ENCODE data around the gene IGFLR1. TPM values are rescaled to one million over a fixed set of nuclear protein-coding genes. Genes with fewer than 3 reads are reported as not detected.

IGFLR1 gene
- polyA plus RNA-seq, 2 of the 4 experiments (the other 2 are of a cell fraction), result 6.4 to 14.4 TPM

DNA sequence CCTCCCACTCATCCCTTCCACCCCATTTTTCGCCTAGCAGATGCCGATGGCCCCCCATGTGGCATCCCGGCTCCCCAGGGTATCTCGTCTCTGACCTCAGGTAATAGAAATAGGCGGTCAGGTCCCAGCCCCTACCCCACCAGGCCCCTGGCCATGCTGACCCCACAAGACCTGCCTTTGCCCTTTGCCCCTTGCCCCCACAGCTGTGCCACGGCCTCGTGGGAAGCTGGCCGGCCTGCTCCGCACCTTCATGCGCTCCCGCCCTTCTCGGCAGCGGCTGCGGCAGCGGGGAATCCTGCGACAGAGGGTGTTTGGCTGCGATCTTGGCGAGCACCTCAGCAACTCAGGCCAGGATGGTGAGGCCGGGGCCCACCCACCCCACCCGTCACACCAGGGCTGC, 38.5 kb upstream of the IGFLR1 start (continued):
- TF ChIP-seq, protein P1, sequence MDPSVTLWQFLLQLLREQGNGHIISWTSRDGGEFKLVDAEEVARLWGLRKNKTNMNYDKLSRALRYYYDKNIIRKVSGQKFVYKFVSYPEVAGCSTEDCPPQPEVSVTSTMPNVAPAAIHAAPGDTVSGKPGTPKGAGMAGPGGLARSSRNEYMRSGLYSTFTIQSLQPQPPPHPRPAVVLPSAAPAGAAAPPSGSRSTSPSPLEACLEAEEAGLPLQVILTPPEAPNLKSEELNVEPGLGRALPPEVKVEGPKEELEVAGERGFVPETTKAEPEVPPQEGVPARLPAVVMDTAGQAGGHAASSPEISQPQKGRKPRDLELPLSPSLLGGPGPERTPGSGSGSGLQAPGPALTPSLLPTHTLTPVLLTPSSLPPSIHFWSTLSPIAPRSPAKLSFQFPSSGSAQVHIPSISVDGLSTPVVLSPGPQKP (IDR thresholded peaks at IDR 0.05; ENCODE audit: low read depth, low read length), result no peak

DNA sequence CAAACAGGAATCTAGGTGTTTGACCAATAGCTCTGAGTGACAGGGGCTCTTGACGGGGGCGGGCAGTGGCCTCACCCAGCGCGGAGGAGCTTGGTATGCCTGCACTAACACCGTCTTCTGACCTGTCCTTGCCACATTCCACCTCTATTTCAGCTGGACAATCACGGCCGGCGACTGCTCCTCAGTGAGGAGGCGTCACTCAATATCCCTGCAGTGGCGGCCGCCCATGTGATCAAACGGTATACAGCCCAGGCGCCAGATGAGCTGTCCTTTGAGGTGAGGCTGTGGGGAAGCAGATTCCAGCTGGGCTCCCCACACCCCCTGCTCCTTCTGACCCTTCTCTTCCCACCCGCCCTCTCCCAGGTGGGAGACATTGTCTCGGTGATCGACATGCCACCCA, 37.8 kb upstream of the IGFLR1 start:
- H3K4me3 ChIP-seq, result no peak overlapping the region
- H3K4me1 ChIP-seq, result peaks cover 9% of the 10 kb centered on the region
- H3K9me3 ChIP-seq, result no peaks in the 10 kb centered on the region
- H3K4me2 ChIP-seq, result no peak overlapping the region
- no peak overlapping the region for H3K27ac ChIP-seq
- ATAC-seq (no peak), DNase-seq (ENCODE audit: low read depth in 1 of 2, low spot score in 1 of 2) (no peak), FAIRE-seq (no peak)
- ChIA-PET POLR2A (interaction anchor here (0.9 kb wide), 1 partner anchor 32 kb away, joined by 4 read pairs; the partner anchor contains the start of gene LIN37), CTCF (interaction anchor here (0.6 to 1.7 kb wide), 5 partner anchors 9 to 151 kb away, joined by 3 to 4 read pairs (median 3); no protein-coding TSS in a partner anchor)
- WGBS (ENCODE audit: missing lambda C conversion rate), result 90% methylated on average over 16 of the region's 16 CpGs
- TF ChIP-seq, protein P2, sequence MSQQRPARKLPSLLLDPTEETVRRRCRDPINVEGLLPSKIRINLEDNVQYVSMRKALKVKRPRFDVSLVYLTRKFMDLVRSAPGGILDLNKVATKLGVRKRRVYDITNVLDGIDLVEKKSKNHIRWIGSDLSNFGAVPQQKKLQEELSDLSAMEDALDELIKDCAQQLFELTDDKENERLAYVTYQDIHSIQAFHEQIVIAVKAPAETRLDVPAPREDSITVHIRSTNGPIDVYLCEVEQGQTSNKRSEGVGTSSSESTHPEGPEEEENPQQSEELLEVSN (IDR thresholded peaks at IDR 0.05; ENCODE audit: borderline replicate concordance, low read depth), result no peak
- TF ChIP-seq EHF (CRISPR knock-in tag; IDR thresholded peaks at IDR 0.05) (no peak), ESRRA (IDR thresholded peaks at IDR 0.05; ENCODE audit: borderline replicate concordance, low read length) (no peak), RAD21 (conservative IDR thresholded peaks at IDR 0.05 in 1 of 2, IDR thresholded peaks at IDR 0.05 in 1 of 2) (no peak), CEBPB (IDR thresholded peaks at IDR 0.05) (no peak), TFCP2L1 (CRISPR knock-in tag; IDR thresholded peaks at IDR 0.05) (no peak), RCOR1 (IDR thresholded peaks at IDR 0.05; ENCODE audit: low read depth, low read length) (no peak)
- TF ChIP-seq, protein P3, sequence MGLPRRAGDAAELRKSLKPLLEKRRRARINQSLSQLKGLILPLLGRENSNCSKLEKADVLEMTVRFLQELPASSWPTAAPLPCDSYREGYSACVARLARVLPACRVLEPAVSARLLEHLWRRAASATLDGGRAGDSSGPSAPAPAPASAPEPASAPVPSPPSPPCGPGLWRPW (IDR thresholded peaks at IDR 0.05), result no peak
- TF ChIP-seq, protein P1 (IDR thresholded peaks at IDR 0.05; ENCODE audit: low read depth, low read length), result no peak

DNA sequence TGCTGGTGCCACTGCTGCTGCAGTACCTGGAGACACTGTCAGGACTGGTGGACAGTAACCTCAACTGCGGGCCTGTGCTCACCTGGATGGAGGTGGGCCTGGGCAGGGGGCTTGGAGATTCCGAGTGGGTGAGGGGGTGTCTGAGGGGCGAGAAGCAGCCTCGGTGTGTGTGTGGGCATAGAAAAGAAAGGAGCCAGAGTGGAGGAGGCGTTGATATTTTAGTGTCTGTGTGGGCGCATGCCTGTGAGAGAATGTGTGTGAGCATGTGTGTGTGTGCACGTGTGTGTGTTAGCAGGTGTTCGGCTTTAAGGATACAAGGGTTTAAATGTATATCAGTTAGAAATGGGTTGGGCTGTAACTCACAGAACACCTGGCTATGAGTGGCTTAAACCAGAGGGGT, 36.8 kb upstream of the IGFLR1 start:
- FAIRE-seq (no peak), ATAC-seq (no peak), DNase-seq (ENCODE audit: low read depth in 1 of 2, low spot score in 1 of 2) (no peak)
- TF ChIP-seq CBX8 (IDR thresholded peaks at IDR 0.05), result no peak
- TF ChIP-seq HDAC2 (IDR thresholded peaks at IDR 0.05), result no peak
- TF ChIP-seq JUNB (IDR thresholded peaks at IDR 0.05), result no peak
- 69% methylated on average over 8 of the region's 8 CpGs for WGBS (ENCODE audit: missing lambda C conversion rate)
- CTCF ChIA-PET, result interaction anchor here (1.3 to 3.3 kb wide), 3 partner anchors 9 to 152 kb away, joined by 3 to 23 read pairs (median 3); no protein-coding TSS in a partner anchor
- H3K4me1 ChIP-seq, result peaks cover 18% of the 10 kb centered on the region
- H3K4me3 ChIP-seq, result no peak overlapping the region
- no peak overlapping the region for H3K4me2 ChIP-seq
- no peaks in the 10 kb centered on the region for H3K9me3 ChIP-seq
- H3K27ac ChIP-seq, result no peak overlapping the region
- POLR2A ChIA-PET, result no interaction called here

DNA sequence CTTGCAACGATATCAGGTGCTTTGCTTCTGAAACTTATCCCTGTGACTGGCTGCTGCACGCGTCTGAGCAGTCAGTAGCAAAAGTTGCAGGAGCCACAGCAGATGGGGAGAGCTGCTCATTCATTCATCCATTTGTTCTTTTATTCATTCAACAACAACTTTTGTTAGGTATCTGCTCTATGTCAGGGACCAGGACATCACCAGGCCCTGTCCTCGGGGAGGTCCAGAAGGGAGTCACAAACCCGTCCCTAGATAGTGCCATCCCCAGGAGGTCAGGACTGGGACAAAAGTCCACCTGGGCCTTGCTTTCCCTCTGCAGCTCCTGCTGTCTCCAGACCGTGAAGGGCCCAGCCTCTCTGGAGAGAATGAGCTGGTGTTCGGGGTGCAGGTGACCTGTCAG, 35.7 kb upstream of the IGFLR1 start:
- TF ChIP-seq ESRRA (IDR thresholded peaks at IDR 0.05; ENCODE audit: borderline replicate concordance, low read length) (no peak), BHLHE40 (IDR thresholded peaks at IDR 0.05; ENCODE audit: low read depth, low read length) (no peak), CBX2 (IDR thresholded peaks at IDR 0.05; ENCODE audit: borderline replicate concordance, low read depth) (no peak), POLR2A (IDR thresholded peaks at IDR 0.05; ENCODE audit: low read length) (no peak), GATA3 (IDR thresholded peaks at IDR 0.05; ENCODE audit: borderline replicate concordance) (no peak), FOSL2 (IDR thresholded peaks at IDR 0.05) (no peak), FOSL2 (CRISPR knock-in tag; IDR thresholded peaks at IDR 0.05) (no peak), RNF2 (IDR thresholded peaks at IDR 0.05; ENCODE audit: borderline replicate concordance, low read depth) (no peak), TFCP2L1 (CRISPR knock-in tag; IDR thresholded peaks at IDR 0.05) (no peak), ZC3H11A (IDR thresholded peaks at IDR 0.05) (no peak), POLR2AphosphoS2 (conservative IDR thresholded peaks at IDR 0.05; ENCODE audit: low read length) (no peak), EHMT2 (IDR thresholded peaks at IDR 0.05; ENCODE audit: low read depth) (no peak)
- TF ChIP-seq, protein P4, sequence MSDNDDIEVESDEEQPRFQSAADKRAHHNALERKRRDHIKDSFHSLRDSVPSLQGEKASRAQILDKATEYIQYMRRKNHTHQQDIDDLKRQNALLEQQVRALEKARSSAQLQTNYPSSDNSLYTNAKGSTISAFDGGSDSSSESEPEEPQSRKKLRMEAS (IDR thresholded peaks at IDR 0.05), result no peak
- TF ChIP-seq, protein P5, sequence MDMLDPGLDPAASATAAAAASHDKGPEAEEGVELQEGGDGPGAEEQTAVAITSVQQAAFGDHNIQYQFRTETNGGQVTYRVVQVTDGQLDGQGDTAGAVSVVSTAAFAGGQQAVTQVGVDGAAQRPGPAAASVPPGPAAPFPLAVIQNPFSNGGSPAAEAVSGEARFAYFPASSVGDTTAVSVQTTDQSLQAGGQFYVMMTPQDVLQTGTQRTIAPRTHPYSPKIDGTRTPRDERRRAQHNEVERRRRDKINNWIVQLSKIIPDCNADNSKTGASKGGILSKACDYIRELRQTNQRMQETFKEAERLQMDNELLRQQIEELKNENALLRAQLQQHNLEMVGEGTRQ (IDR thresholded peaks at IDR 0.05), result no peak
- Histone ChIP-seq H3K4me1 (peaks cover 28% of the 10 kb centered on the region), H3K27ac (no peak overlapping the region), H3K9me3 (no peaks in the 10 kb centered on the region), H3K4me2 (no peak overlapping the region), H3K4me3 (no peak overlapping the region)
- DNase-seq (ENCODE audit: low read depth in 1 of 2, low spot score in 1 of 2) (no peak), ATAC-seq (no peak), FAIRE-seq (no peak)
- POLR2A ChIA-PET, result no interaction called here
- WGBS (ENCODE audit: missing lambda C conversion rate), result 92% methylated on average over 7 of the region's 7 CpGs
- CTCF ChIA-PET, result interaction anchor here (0.8 to 3.3 kb wide), 6 partner anchors 10 to 155 kb away, joined by 3 to 23 read pairs (median 4); no protein-coding TSS in a partner anchor
